HEK293T (cell line): ENCODE data around the gene DNAJC3.

ENCODE experiments used
- ARNT ChIP-seq: fragments of 450-650 bp; IDR thresholded peaks from 2 replicates; pipeline ENCODE4 v1.6.1; 2017; ENCODE audit warnings: mild to moderate bottlenecking
- BHLHE40 ChIP-seq: fragments of 450-650 bp; IDR thresholded peaks from 2 replicates; pipeline ENCODE4 v1.6.1; 2016; ENCODE audit warnings: mild to moderate bottlenecking, moderate library complexity, borderline replicate concordance
- ELF4 ChIP-seq: fragments of 450-650 bp; IDR thresholded peaks from 2 replicates; pipeline ENCODE4 v1.6.1; 2017; ENCODE audit warnings: antibody characterized with exemption
- FOXA1 ChIP-seq: fragments of 450-650 bp; IDR thresholded peaks from 2 replicates; pipeline ENCODE4 v1.6.1; 2016; ENCODE audit warnings: mild to moderate bottlenecking
- FOXK2 ChIP-seq: fragments of 450-650 bp; IDR thresholded peaks from 2 replicates; pipeline ENCODE4 v1.6.1; 2016; ENCODE audit warnings: mild to moderate bottlenecking
- FOXM1 ChIP-seq: fragments of 450-650 bp; IDR thresholded peaks from 2 replicates; pipeline ENCODE4 v1.6.1; 2017; ENCODE audit warnings: mild to moderate bottlenecking, borderline replicate concordance
- NFRKB ChIP-seq: fragments of 450-650 bp; IDR thresholded peaks from 2 replicates; pipeline ENCODE4 v1.6.1; 2016; ENCODE audit warnings: mild to moderate bottlenecking, moderate library complexity
- SP1 ChIP-seq: fragments of 450-650 bp; IDR thresholded peaks from 2 replicates; pipeline ENCODE4 v1.6.1; 2017
- SUZ12 ChIP-seq: fragments of 450-650 bp; IDR thresholded peaks from 2 replicates; pipeline ENCODE4 v1.6.1; 2016; ENCODE audit warnings: mild to moderate bottlenecking
- TARDBP ChIP-seq: fragments of 450-650 bp; IDR thresholded peaks from 2 replicates; pipeline ENCODE4 v1.6.1; 2016

- TF ChIP-seq BHLHE40 (no peak), SP1 (no peak), TARDBP (no peak), FOXM1 (no peak), SUZ12 (no peak), FOXK2 (no peak), ELF4 (no peak), FOXA1 (no peak), ARNT (no peak), NFRKB (no peak)
Observed at GRCh38 chr13:95788100-95788463, 111.1 kb downstream of the DNAJC3 start.
